Stomach (tissue), 9 donors: ENCODE data around the gene CKLF. TPM values are rescaled to one million over a fixed set of nuclear protein-coding genes. Genes with fewer than 3 reads are reported as not detected.

Source experiments
- DNase-seq, 2 donors: peaks; one replicate each; pipeline versions ENCODE4 v3.0.0 to v3.0.0-alpha.2; 2013 to 2019
- H3K27ac ChIP-seq, 5 donors: fragments of 200-600 bp in 4 of 5; sonication (generic) in 4 of 5; one replicate each; pipeline ENCODE4 v1.5.1; 2013 to 2019; ENCODE audit warnings: mild to moderate bottlenecking in 1 of 5, moderate library complexity in 1 of 5
- H3K27me3 ChIP-seq, 3 donors: fragments of 200-600 bp; sonication (generic); one replicate each; pipeline ENCODE4 v1.5.1; 2017 to 2019; ENCODE audit warnings: mixed run types in 1 of 3
- H3K36me3 ChIP-seq, 4 donors: fragments of 200-600 bp; sonication (generic); 1 replicate in 3 of 4; 2 replicates in 1 of 4; pipeline ENCODE4 v1.5.1; 2016 to 2019
- H3K4me1 ChIP-seq, 4 donors: fragments of 200-600 bp; sonication (generic); one replicate each; pipeline ENCODE4 v1.5.1; 2016 to 2019
- H3K4me3 ChIP-seq, 4 donors: fragments of 200-600 bp; sonication (generic) in 3 of 4; one replicate each; pipeline ENCODE4 v1.5.1; 2016 to 2019; ENCODE audit warnings: mild to moderate bottlenecking in 1 of 4
- H3K9me3 ChIP-seq, 4 donors: fragments of 200-600 bp; sonication (generic); one replicate each; pipeline ENCODE4 v1.5.1; 2016 to 2019
- EP300 ChIP-seq: sonication (generic); formaldehyde crosslinking; IDR thresholded peaks from one replicate; pipeline ENCODE4 v1.6.1; 2017; ENCODE audit warnings: antibody characterized with exemption
- POLR2A ChIP-seq, 4 donors: fragments of 450-650 bp; IDR thresholded peaks; one replicate each; pipeline ENCODE4 v1.6.1; 2016; ENCODE audit warnings: antibody characterized with exemption in 4 of 4, control low read depth in 2 of 4, mild to moderate bottlenecking in 1 of 4, moderate library complexity in 1 of 4
- POLR2AphosphoS5 ChIP-seq, 3 donors: sonication (generic); formaldehyde crosslinking; IDR thresholded peaks; one replicate each; pipeline ENCODE4 v1.6.1; 2016; ENCODE audit warnings: antibody characterized with exemption in 3 of 3
- WGBS, 5 donors: extraction: QIAGEN DNeasy Blood & Tissue Kit in 3 of 5; methylation state at CpG; one replicate each; pipeline versions ENCODE4 v1.1.5 to v1.1.7; 2013 to 2018; 5-methylcytosine and 5-hydroxymethylcytosine counted together
- intact Hi-C: fragments of 100-400 bp; cut with DNase I; formaldehyde crosslinking; loops from one replicate; pipeline ENCODE4 v1.15.1; 2023; ENCODE audit warnings: low total_unique reads
- polyA plus RNA-seq, 3 donors: library from polyadenylated mRNA; stranded (reverse); fragments of 200-250 nt; gene quantifications; one replicate each; pipeline ENCODE4 v1.2.3, GENCODE V29; 2013
- small RNA-seq, 4 donors: library from RNA; depleted of rRNA; stranded (forward); fragments of <200 nt; gene quantifications; one replicate each; pipeline ENCODE3, GENCODE V24; 2016
- total RNA-seq, 5 donors: library from RNA; depleted of rRNA; stranded (reverse); fragments of >200 nt; gene quantifications; one replicate each; pipeline versions ENCODE4 v1.1.0 to v1.2.3, GENCODE V29; 2014 to 2016
- TF ChIP-seq, protein P1 (sequence below), 7 experiments: fragments of 450-650 bp in 4 of 7; fragments of 200-600 bp in 3 of 7; sonication (generic) in 3 of 7; IDR thresholded peaks; one replicate each; pipeline ENCODE4 v1.5.1; 2016 to 2019; ENCODE audit warnings: antibody characterized with exemption in 7 of 7, control low read depth in 2 of 7, mild to moderate bottlenecking in 1 of 7
- donor health status: healthy with polysubstance abuse.
- donor health status: Bipolar disorder and iron deficiency.
- donor health status: healthy.

The CKLF gene
- total and polyA plus RNA-seq, 8 donors: 4.1 to 35.7 (median 25.2) TPM; not detected in 1

DNA sequence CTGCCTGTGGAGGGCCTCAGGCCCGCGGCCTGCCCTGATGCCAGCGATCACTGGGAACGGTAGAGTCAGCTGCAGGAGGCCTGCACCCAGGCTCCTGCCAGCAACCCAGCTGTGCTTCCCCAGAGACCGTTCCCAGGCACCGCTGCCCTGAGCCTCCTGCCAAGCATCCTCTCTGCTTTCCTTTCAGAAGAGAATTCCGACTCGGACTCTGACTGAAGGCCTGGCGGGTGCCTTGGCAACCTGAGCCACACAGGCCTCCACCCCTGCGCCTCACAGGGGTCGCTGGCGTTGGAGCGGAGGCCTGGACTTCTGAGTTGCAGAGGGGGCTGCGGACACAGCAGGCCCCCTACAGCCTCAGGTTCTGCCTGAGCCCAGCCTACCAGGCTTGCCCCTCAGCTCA lies 60.0 kb downstream of the CKLF start:
- DNase-seq: no peak
- Histone ChIP-seq H3K4me3 (no peak overlapping the region), H3K27me3 (no peaks in the 10 kb centered on the region), H3K36me3 (peaks cover 45 to 80% (median 69%) of the 10 kb centered on the region in 4 donors), H3K27ac (no peak overlapping the region), H3K4me1 (peaks cover 8 to 22% (median 17%) of the 10 kb centered on the region in 4 donors), H3K9me3 (no peaks in the 10 kb centered on the region)
- TF ChIP-seq, protein P1, sequence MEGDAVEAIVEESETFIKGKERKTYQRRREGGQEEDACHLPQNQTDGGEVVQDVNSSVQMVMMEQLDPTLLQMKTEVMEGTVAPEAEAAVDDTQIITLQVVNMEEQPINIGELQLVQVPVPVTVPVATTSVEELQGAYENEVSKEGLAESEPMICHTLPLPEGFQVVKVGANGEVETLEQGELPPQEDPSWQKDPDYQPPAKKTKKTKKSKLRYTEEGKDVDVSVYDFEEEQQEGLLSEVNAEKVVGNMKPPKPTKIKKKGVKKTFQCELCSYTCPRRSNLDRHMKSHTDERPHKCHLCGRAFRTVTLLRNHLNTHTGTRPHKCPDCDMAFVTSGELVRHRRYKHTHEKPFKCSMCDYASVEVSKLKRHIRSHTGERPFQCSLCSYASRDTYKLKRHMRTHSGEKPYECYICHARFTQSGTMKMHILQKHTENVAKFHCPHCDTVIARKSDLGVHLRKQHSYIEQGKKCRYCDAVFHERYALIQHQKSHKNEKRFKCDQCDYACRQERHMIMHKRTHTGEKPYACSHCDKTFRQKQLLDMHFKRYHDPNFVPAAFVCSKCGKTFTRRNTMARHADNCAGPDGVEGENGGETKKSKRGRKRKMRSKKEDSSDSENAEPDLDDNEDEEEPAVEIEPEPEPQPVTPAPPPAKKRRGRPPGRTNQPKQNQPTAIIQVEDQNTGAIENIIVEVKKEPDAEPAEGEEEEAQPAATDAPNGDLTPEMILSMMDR (IDR thresholded peaks at IDR 0.05): no peak
- no peak for TF ChIP-seq POLR2AphosphoS5 (IDR thresholded peaks at IDR 0.05)
- TF ChIP-seq EP300: no peak
- no peak for TF ChIP-seq POLR2A (IDR thresholded peaks at IDR 0.05)
- WGBS, 5 donors: 83 to 93% (median 91%) methylated on average over 7 to 14 of the region's 14 CpGs
- intact Hi-C loops: no loop called here

DNA sequence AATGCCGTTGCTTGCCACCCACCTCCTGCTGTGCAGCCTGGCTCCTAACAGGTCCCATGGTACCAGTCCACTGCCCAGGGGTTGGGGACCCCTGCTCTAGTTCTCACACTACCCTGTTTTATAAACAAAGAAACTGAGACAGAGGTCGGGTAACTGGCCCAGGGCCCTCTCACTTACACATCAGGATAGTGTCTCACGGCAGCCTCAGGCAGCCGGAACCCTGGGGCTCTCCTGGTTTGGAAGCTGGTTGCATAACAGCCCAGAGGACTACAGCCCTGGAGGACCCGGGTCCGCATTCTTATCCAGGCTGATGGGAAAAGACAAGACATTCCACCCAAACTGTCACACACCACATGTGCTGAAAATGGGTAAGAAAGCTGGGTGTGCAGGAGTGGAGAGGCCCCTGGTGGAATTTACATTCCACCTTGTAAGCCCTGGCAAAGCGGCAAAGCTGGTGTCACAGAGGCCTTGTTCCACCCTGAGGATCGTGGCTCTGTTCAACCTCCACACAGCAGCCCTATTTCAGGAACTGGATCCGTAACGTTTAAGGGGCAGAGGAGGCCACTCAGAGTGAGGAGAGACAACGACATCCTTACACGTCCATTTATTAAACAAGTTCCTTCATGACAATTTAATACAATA lies 61.9 kb downstream of the CKLF start:
- TF ChIP-seq, protein P1 (IDR thresholded peaks at IDR 0.05): no peak
- no peak for TF ChIP-seq POLR2A (IDR thresholded peaks at IDR 0.05)
- no peak for TF ChIP-seq POLR2AphosphoS5 (IDR thresholded peaks at IDR 0.05)
- no peak for TF ChIP-seq EP300
- intact Hi-C loops: no loop called here
- Histone ChIP-seq H3K27me3 (no peaks in the 10 kb centered on the region), H3K9me3 (no peaks in the 10 kb centered on the region), H3K4me3 (no peak overlapping the region), H3K36me3 (peaks cover 45 to 75% (median 67%) of the 10 kb centered on the region in 4 donors), H3K27ac (no peak overlapping the region), H3K4me1 (peaks cover 15 to 23% (median 19%) of the 10 kb centered on the region in 4 donors)
- 83 to 91% (median 88%) methylated on average over 9 to 12 of the region's 12 CpGs for WGBS, 5 donors
- DNase-seq: no peak

Small RNA genes within 50 kb of the gene (small RNA-seq; reads per million reads assigned to genes)
- 0 reads per million in 4 donors for gene CKLF-CMTM1

Other genes starting within 250 kb of the CKLF start
- 10 to 100 TPM in 4 of 5 donors, 1 to 10 TPM in 1; 9.0 to 46.9 (median 26.3) TPM for gene CDH5, start 185.9 kb upstream of the CKLF start, total RNA-seq
- gene CDH5, start 185.9 kb upstream of the CKLF start, polyA plus RNA-seq: 1 to 10 TPM; 2.4 to 6.0 (median 4.0) TPM
- under 1 TPM in 1 of 5 donors, not detected in 4; 0.55 TPM for gene BEAN1, start 125.3 kb upstream of the CKLF start, total RNA-seq
- gene BEAN1, start 125.3 kb upstream of the CKLF start, polyA plus RNA-seq: 1 to 10 TPM in 1 of 3 donors, under 1 TPM in 1, not detected in 1; 0.40 to 3.7 TPM
- gene TK2, start 2.5 kb upstream of the CKLF start, total RNA-seq: 10 to 100 TPM; 10.7 to 25.0 (median 22.0) TPM
- gene TK2, start 2.5 kb upstream of the CKLF start, polyA plus RNA-seq: 10 to 100 TPM in 2 of 3 donors, 1 to 10 TPM in 1; 9.8 to 15.4 (median 14.4) TPM
- gene CMTM1, start 13.9 kb downstream of the CKLF start, total RNA-seq: not detected
- under 1 TPM in 1 of 3 donors, not detected in 2; 0.28 TPM for gene CMTM1, start 13.9 kb downstream of the CKLF start, polyA plus RNA-seq
- gene CMTM2, start 26.9 kb downstream of the CKLF start, total RNA-seq: not detected
- gene CMTM2, start 26.9 kb downstream of the CKLF start, polyA plus RNA-seq: under 1 TPM in 2 of 3 donors, not detected in 1; 0.48 to 0.50 TPM
- gene CMTM3, start 52.1 kb downstream of the CKLF start, total RNA-seq: 10 to 100 TPM in 1 of 5 donors, 1 to 10 TPM in 1, under 1 TPM in 1, not detected in 2; 0.87 to 10.3 (median 6.5) TPM
- 10 to 100 TPM in 2 of 3 donors, 1 to 10 TPM in 1; 6.7 to 12.2 (median 11.9) TPM for gene CMTM3, start 52.1 kb downstream of the CKLF start, polyA plus RNA-seq
- gene CMTM4, start 144.2 kb downstream of the CKLF start, total RNA-seq: 100 to 1,000 TPM in 3 of 5 donors, 10 to 100 TPM in 2; 10.5 to 244 (median 127) TPM
- gene CMTM4, start 144.2 kb downstream of the CKLF start, polyA plus RNA-seq: 10 to 100 TPM; 15.1 to 38.2 (median 24.1) TPM
- 100 to 1,000 TPM in 4 of 5 donors, 10 to 100 TPM in 1; 53.1 to 264 (median 211) TPM for gene DYNC1LI2, start 199.0 kb downstream of the CKLF start, total RNA-seq
- gene DYNC1LI2, start 199.0 kb downstream of the CKLF start, polyA plus RNA-seq: 10 to 100 TPM; 34.5 to 67.4 (median 51.6) TPM
- not detected for gene TERB1, start 249.0 kb downstream of the CKLF start, total RNA-seq
- gene TERB1, start 249.0 kb downstream of the CKLF start, polyA plus RNA-seq: not detected